T-helper 1 cell treated with Interleukin-12 subunit alpha and Interleukin-12 subunit beta and Interleukin-4 antibody, amounts not matched to agents 30 μg/mL and 1 μg/mL, for 36 hours (primary cell): Measurements from ENCODE around the gene FNDC8.
"Not testable (repeated sequence)": the region's sequence is repeated elsewhere in the genome, so short reads cannot be mapped to it uniquely, and the experiment has no call there.

ENCODE experiments used
- H3K27ac Mint-ChIP-seq: one replicate; pipeline ENCODE4 v1.8.0; 2021; ENCODE audit warnings: mild to moderate bottlenecking, mixed read lengths
- H3K27me3 Mint-ChIP-seq: one replicate; pipeline ENCODE4 v1.8.0; 2021; ENCODE audit warnings: low read depth, mixed read lengths
- H3K36me3 Mint-ChIP-seq: one replicate; pipeline ENCODE4 v1.8.0; 2021; ENCODE audit warnings: low read depth, mixed read lengths
- H3K4me1 Mint-ChIP-seq: one replicate; pipeline ENCODE4 v1.8.0; 2021; ENCODE audit warnings: low read depth, mixed read lengths
- H3K4me3 Mint-ChIP-seq: one replicate; pipeline ENCODE4 v1.8.0; 2021; ENCODE audit warnings: mild to moderate bottlenecking, moderate library complexity, mixed read lengths
- H3K9me3 Mint-ChIP-seq: one replicate; pipeline ENCODE4 v1.8.0; 2021; ENCODE audit warnings: mixed read lengths

FNDC8 gene

DNA sequence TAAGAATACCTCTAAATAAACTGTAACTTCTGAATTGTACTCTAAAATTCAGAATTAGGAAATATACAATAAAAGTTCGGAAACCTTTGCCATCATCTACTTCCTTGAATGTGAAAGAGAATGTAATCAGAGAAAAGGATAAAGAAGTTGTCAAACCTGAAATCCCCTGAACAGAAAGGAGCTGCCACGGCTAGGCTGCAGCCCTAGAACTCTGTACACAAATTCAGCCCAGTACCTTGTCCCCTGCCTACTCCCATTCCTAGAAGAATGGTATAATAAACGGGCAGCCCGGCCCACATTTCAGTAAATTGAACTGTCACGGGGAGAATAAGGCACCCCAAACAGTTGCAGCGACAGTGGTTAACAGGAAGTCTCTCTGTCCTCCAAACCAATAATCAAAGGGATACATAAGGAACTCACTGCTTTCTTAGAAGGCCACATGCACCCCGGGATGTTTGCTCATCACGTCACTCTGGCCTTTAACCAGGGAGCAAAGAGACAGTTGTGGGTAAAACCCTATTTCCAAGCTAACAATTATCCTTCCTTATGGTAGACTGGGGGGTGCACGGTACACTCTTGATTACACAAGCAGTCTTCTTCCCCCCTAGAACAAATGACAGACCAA, 33.6 kb upstream of the FNDC8 start:
- Mint-ChIP-seq H3K9me3 (no peaks in the 10 kb centered on the region), H3K27me3 (no peaks in the 10 kb centered on the region), H3K4me3 (peak overlapping the region; percentile 92), H3K4me1 (peaks cover 51% of the 10 kb centered on the region), H3K36me3 (peaks cover 7% of the 10 kb centered on the region), H3K27ac (peak overlapping the region; percentile 95)

DNA sequence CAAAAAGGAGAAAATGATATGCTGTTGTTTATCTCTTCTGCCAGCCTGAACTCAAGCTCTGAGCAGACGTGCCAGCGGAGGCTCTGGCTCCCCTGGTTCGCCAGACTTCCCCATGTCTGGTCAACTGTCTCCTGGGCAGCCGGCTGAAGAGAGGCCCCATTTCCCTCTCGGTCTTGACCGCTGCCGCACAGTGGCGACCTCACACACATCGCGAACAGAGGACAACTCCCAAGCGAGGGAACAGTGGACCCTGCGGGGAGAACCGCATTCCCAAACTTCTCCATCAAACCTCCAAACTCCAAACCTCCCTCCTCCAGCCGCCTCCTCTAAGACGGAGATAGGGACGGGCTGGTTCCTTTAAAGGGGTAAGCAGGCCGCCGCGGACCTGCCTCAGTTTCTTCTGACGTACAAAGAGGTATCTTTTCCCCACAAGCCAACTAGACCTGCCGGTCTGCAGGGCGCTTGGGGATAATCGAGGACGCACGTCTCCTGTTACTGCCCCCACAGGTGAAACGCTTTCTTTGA, 33.0 kb upstream of the FNDC8 start:
- Mint-ChIP-seq H3K27me3 (no peaks in the 10 kb centered on the region), H3K27ac (peak overlapping the region; percentile 95), H3K4me1 (peaks cover 47% of the 10 kb centered on the region), H3K9me3 (no peaks in the 10 kb centered on the region), H3K4me3 (peak overlapping the region; percentile 92), H3K36me3 (peaks cover 3% of the 10 kb centered on the region)

DNA sequence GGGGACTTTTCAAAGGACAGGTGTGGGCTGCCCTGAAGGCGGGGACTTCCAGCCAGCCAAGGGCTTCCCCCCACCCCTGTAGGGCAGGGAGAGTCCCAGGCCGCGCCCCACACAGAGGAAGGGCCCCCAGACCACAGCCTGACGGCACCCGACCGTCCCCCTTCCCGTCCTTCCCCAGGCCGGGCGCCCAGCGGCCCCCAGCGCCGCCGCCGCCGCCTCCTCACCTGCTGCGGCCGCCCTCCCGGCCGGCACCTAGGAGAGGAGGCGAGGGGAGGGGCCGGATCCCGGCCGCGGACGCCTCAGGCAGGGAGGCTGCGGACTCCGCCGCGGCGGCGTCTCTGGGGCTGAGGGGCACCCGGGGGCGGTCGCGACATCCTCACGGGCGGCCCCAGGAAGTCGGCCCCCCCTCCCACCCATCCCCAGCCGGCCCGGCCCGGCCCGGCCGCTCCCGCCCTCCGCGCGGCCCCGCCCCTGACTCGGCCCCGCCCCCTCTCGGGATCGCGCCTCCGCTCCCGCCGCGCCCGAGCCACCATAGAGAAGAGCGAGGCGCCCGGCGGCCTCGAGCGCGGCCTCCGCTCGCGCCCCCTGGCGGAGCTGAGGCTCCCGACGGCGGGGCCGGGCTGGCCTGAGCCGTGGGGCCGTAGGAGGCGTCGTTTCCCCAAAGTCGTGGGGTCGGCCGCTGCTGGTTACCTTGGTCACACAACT, 32.4 kb upstream of the FNDC8 start:
- H3K4me1 Mint-ChIP-seq = peaks cover 47% of the 10 kb centered on the region
- H3K27me3 Mint-ChIP-seq = no peaks in the 10 kb centered on the region
- no peaks in the 10 kb centered on the region for H3K9me3 Mint-ChIP-seq
- H3K27ac Mint-ChIP-seq = peak overlapping the region; percentile 97
- peak overlapping the region; percentile 92 for H3K4me3 Mint-ChIP-seq
- peaks cover 3% of the 10 kb centered on the region for H3K36me3 Mint-ChIP-seq

- Mint-ChIP-seq H3K36me3 (peaks cover 3% of the 10 kb centered on the region), H3K27me3 (no peaks in the 10 kb centered on the region), H3K4me3 (peak overlapping the region; percentile 83), H3K9me3 (no peaks in the 10 kb centered on the region), H3K27ac (peak overlapping the region; percentile 97), H3K4me1 (peaks cover 47% of the 10 kb centered on the region)
Measured at GRCh38 chr17:35089586-35090296, 31.7 kb upstream of the FNDC8 start.

- Mint-ChIP-seq H3K4me1 (peaks cover 38% of the 10 kb centered on the region), H3K27ac (peak overlapping the region; percentile 55)
- not testable (repeated sequence) for H3K27me3 Mint-ChIP-seq, H3K9me3 Mint-ChIP-seq, H3K4me3 Mint-ChIP-seq, H3K36me3 Mint-ChIP-seq
Measured at GRCh38 chr17:35090707-35091106, 30.7 kb upstream of the FNDC8 start.

DNA sequence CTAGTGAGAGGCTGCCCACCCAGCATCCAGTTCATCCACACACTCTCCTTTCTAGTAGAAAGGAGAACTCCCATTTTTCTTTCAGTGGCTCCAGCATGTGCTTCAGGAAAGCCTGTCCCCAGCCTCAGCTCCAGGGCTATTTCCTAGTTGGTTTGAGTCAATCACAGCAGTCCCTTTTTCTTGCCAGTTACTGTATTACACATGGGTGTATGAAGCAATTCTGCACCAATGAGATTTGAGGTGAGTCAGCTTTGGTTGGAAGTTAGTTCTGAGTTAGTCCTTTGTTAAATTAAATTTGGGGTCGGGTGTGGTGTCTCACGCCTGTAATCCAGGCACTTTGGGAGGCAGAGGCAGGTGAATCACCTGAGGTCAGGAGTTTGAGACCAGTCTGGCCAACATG, 26.5 kb upstream of the FNDC8 start:
- H3K4me3 Mint-ChIP-seq = no peak overlapping the region
- no peaks in the 10 kb centered on the region for H3K27me3 Mint-ChIP-seq
- peaks cover 9% of the 10 kb centered on the region for H3K36me3 Mint-ChIP-seq
- no peaks in the 10 kb centered on the region for H3K9me3 Mint-ChIP-seq
- peaks cover 7% of the 10 kb centered on the region for H3K4me1 Mint-ChIP-seq
- H3K27ac Mint-ChIP-seq = no peak overlapping the region

DNA sequence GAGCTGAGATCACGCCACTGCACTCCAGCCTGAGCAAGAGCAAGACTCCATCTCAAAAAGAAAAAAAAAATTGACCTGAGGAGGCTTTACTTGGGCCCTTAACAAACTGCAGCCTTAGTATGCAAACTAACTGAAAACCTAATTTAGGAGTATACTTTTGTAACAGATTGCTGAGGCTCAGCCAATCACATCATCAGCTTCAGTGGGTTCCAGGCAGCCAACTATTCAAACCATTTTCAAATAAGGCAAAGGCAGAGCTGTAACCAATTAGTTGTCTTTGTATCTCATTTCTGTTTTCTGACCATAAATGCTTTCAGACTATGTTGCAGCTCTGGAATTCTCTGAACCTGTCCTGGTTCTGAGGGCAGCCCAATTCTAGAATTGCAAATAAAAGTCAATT, 25.7 kb upstream of the FNDC8 start:
- peaks cover 2% of the 10 kb centered on the region for H3K4me1 Mint-ChIP-seq
- H3K4me3 Mint-ChIP-seq = no peak overlapping the region
- H3K9me3 Mint-ChIP-seq = no peaks in the 10 kb centered on the region
- no peaks in the 10 kb centered on the region for H3K27me3 Mint-ChIP-seq
- no peak overlapping the region for H3K27ac Mint-ChIP-seq
- H3K36me3 Mint-ChIP-seq = peaks cover 12% of the 10 kb centered on the region

DNA sequence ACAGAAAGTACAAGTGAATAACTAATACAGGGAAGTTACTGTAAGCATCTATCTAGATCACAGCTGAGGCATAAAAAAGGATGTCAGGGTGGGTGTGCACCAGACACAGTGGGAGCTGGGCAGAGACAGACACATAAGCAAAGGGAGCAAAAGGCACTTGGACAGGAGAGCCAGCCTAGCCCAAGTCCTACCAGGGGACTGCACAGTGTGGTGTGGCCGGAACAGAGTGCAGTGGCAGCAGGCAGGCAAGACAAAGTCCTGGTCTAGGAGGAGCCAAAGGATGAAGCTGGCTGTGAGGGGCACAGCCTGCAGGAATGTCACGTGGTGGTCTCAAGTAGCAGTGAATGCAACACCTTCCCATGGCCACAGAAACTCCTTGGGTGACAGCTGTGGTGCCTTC, 23.6 kb upstream of the FNDC8 start:
- Mint-ChIP-seq H3K4me3 (no peak overlapping the region), H3K27ac (no peak overlapping the region), H3K27me3 (no peaks in the 10 kb centered on the region), H3K9me3 (no peaks in the 10 kb centered on the region), H3K4me1 (no peaks in the 10 kb centered on the region), H3K36me3 (peaks cover 21% of the 10 kb centered on the region)

GRCh38 chr17:35099908-35100307, 21.5 kb upstream of the FNDC8 start:
- Mint-ChIP-seq H3K4me1 (no peaks in the 10 kb centered on the region), H3K4me3 (no peak overlapping the region), H3K36me3 (peaks cover 23% of the 10 kb centered on the region), H3K27ac (no peak overlapping the region), H3K27me3 (no peaks in the 10 kb centered on the region), H3K9me3 (no peaks in the 10 kb centered on the region)

- no peaks in the 10 kb centered on the region for H3K9me3 Mint-ChIP-seq
- H3K36me3 Mint-ChIP-seq = peaks cover 33% of the 10 kb centered on the region
- no peak overlapping the region for H3K27ac Mint-ChIP-seq
- H3K4me1 Mint-ChIP-seq = no peaks in the 10 kb centered on the region
- no peak overlapping the region for H3K4me3 Mint-ChIP-seq
- no peaks in the 10 kb centered on the region for H3K27me3 Mint-ChIP-seq
Measured at GRCh38 chr17:35101036-35101435, 20.4 kb upstream of the FNDC8 start.

- Mint-ChIP-seq H3K27ac (no peak overlapping the region), H3K4me3 (no peak overlapping the region), H3K36me3 (peaks cover 40% of the 10 kb centered on the region), H3K27me3 (no peaks in the 10 kb centered on the region), H3K9me3 (no peaks in the 10 kb centered on the region), H3K4me1 (no peaks in the 10 kb centered on the region)
Measured at GRCh38 chr17:35101725-35102124, 19.7 kb upstream of the FNDC8 start.

DNA sequence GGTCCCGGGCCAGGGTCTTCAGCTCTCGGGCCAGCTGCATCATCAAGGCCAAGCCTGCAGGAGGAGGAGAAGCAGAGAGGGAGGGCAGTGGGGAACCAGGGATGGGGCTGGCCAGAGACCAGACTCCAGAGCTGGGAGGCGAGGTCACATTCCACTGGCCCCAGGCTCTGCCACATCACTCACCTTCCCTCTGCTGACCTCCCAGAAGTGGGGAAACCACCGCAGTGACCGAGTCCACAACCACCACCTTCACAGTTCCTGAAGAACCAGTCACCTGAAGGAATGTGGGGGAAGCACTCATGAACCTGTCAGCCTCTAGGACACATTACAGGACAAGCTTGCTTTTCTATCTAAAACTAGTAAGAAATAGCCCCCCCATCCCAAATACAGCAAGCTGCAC, 18.1 kb upstream of the FNDC8 start:
- no peak overlapping the region for H3K27ac Mint-ChIP-seq
- no peaks in the 10 kb centered on the region for H3K9me3 Mint-ChIP-seq
- no peaks in the 10 kb centered on the region for H3K27me3 Mint-ChIP-seq

GRCh38 chr17:35104844-35105450, 16.5 kb upstream of the FNDC8 start:
- Mint-ChIP-seq H3K4me3 (no peak overlapping the region), H3K27ac (no peak overlapping the region), H3K9me3 (no peaks in the 10 kb centered on the region), H3K36me3 (peaks cover 37% of the 10 kb centered on the region), H3K27me3 (no peaks in the 10 kb centered on the region), H3K4me1 (peaks cover 3% of the 10 kb centered on the region)

More for the DNA sequence above, 18.1 kb upstream of the FNDC8 start:
- no peak overlapping the region for H3K4me3 Mint-ChIP-seq
- H3K4me1 Mint-ChIP-seq = peaks cover 3% of the 10 kb centered on the region
- peaks cover 42% of the 10 kb centered on the region for H3K36me3 Mint-ChIP-seq

GRCh38 chr17:35110791-35111190, 10.6 kb upstream of the FNDC8 start:
- H3K27me3 Mint-ChIP-seq, H3K4me3 Mint-ChIP-seq, H3K4me1 Mint-ChIP-seq, H3K9me3 Mint-ChIP-seq, H3K27ac Mint-ChIP-seq: not testable (repeated sequence)
- H3K36me3 Mint-ChIP-seq = peaks cover 17% of the 10 kb centered on the region
